ENCODE results near the gene PIN4. TPM values are rescaled to one million over a fixed set of nuclear protein-coding genes. Genes with fewer than 3 reads are reported as not detected.

PIN4 gene
- polyA plus RNA-seq (2013, experiment 1 of 2): 27.4 TPM
- polyA plus RNA-seq (2013, experiment 2 of 2): 23.0 TPM

DNA sequence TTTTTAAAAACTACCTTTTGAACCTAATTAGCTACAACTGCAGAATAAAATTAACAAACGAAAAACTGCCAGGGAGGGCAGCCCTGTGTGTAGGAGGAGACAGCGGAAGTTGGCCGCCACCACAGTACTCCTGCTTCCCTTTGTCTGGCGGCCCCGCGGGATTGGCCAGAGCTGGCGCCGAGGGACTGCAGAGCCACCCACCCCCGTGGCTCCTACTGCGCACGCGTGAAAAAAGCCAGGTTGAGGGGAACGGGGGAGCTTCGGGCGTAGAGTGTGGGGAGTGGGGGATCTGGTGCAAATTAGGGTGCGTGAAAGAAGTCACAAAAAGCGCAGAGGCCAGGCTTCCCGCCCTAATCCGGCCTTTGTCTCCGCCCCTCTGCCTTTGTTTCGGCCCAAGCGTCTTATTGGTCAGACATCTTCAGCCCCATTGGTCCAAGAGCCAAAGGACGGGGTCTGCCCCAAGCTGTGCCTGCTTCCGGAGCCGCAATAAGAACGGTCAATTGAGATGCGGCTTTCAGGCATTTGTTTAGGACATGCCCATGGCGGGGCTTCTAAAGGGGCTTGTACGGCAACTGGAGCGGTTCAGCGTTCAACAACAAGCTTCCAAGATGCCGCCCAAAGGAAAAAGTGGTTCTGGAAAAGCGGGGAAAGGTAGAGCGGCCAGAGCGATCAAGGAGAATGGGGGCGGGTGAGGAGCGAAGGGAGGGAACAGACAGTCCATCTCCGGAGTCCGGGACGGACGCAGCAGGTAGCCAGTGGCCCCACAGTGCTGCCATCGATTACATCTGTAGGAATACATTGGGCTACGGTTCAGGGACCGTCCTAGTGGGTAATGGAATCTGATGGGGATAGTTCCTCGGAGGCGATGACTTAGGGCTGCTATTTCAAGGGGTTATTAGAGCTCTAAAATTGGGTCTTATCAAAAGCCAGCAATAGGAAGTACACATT lies at the start of gene PIN4:
TSS of gene PIN4 (plus strand) at position 580 of the 948 bp plus-strand sequence. CDS start at position 609, 29 bp downstream.
- H3K36me3 ChIP-seq (ENCODE audit: control insufficient read depth, insufficient read depth, low read length): peaks cover 8% of the 10 kb centered on the region
- H3K9me3 ChIP-seq (ENCODE audit: control insufficient read depth, low read length): no peaks in the 10 kb centered on the region
- WGBS, 2 experiments (ENCODE audit: insufficient coverage in 2 of 2): 0% methylated on average over 19 to 22 of the region's 46 CpGs
- H3K4me1 ChIP-seq (ENCODE audit: control insufficient read depth, insufficient read depth, low read length, poor library complexity, severe bottlenecking): no peaks in the 10 kb centered on the region
- H3K4me3 ChIP-seq (ENCODE audit: extremely low read depth, insufficient read depth, low read length, poor library complexity, severe bottlenecking): peak within 1 kb of the TSS; percentile 62
- H3K27ac ChIP-seq (ENCODE audit: low read depth, low read length, severe bottlenecking): peak within 1 kb of the TSS; percentile 97

DNA sequence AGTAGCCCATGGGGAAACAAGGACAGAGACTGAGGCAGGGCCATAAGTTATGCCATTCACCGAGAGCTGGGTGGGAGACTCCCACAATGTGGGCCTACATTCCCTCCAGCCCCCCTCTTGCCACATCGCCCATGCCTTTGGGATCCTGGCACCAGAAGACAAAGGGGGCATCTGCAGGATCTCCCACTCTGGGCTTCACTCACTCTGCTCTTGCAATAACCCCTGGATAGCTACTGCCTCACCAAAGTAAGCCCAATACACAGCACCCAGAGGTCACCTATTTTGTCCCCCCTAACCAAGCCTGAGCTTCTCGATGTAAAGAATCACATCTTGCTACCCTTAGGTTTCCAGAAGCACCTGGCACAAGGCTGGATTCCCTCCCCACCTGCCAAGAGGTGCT lies 49.1 kb upstream of the PIN4 start:
- Histone ChIP-seq H3K27ac (ENCODE audit: low read depth, low read length, severe bottlenecking) (no peak overlapping the region), H3K4me1 (ENCODE audit: control insufficient read depth, insufficient read depth, low read length, poor library complexity, severe bottlenecking) (peaks cover 11% of the 10 kb centered on the region), H3K4me3 (ENCODE audit: extremely low read depth, insufficient read depth, low read length, poor library complexity, severe bottlenecking) (no peak overlapping the region), H3K9me3 (ENCODE audit: control insufficient read depth, low read length) (no peaks in the 10 kb centered on the region), H3K36me3 (ENCODE audit: control insufficient read depth, insufficient read depth, low read length) (peaks cover 28% of the 10 kb centered on the region)
- WGBS, 2 experiments (ENCODE audit: insufficient coverage in 2 of 2): 83 to 100% methylated on average over 1 to 2 of the region's 3 CpGs

DNA sequence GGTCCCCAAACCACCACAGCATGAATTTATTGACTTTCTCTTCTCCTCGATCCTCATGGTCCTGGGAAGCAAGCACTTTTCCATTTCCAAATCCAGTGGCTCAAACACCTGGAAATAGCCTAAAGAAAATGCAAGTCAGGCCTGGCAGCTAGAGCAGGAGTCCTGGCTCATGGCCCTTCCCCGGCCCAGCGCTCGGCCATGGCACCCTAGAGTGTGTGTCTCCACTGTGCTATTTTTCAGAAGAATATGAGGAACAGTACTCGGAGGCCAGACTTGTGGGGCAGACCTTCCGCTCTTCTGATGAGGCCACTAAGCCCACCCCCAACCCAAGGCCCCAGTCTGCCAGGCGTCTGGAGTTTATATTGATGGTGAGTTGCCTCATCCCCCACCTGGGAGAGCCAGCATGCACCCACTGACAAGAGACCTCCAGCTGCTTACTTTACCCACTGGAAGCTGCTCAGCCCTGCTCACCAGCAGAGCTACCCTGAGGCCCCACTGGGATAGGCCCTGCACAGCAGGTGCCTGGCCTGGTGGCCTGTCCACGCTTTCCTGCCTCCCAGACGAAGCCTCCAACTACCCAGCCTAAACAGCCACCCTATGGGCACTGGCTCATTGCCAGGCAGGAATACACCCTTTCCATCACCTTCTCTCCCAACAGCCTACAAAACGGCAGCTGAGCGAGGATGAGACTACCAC lies 47.6 kb upstream of the PIN4 start:
- 97 to 100% methylated on average over 1 to 5 of the region's 11 CpGs for WGBS, 2 experiments (ENCODE audit: insufficient coverage in 2 of 2)

DNA sequence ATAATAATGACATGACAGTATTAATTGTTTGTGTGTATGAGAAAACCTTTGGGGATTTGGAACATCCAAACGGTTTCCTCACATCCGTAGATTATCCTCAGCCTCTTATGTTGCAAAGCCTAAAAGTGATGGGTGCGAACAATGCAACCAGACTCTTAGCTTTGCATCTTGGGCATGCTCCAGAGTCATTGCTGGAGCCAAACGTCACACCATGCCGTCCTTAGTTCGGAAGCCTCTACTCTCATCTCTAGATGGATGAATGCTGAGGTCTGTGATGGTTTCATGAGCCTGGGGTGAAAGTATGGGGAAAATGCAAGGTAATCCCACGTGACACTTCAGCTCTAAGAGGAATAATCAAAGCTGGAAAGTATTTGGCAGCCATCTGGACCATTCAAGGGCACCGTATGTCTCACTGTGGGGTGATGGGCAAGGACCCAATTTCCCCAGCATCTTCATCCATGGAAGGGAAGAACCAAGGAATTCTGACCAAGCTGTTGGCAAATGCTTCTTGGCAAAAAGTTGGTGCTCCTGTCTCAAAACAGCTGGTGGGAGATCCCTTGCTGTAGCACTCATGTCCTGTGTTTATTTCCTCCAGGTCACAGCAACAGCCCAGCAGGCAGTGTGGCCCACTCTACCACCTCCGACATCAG lies 43.6 kb upstream of the PIN4 start:
- WGBS, 2 experiments (ENCODE audit: insufficient coverage in 2 of 2): 100% methylated on average over 1 to 3 of the region's 9 CpGs
- peaks cover 53% of the 10 kb centered on the region for H3K36me3 ChIP-seq (ENCODE audit: control insufficient read depth, insufficient read depth, low read length)
- no peaks in the 10 kb centered on the region for H3K9me3 ChIP-seq (ENCODE audit: control insufficient read depth, low read length)

More for the DNA sequence above, 47.6 kb upstream of the PIN4 start:
- Histone ChIP-seq H3K4me1 (ENCODE audit: control insufficient read depth, insufficient read depth, low read length, poor library complexity, severe bottlenecking) (no peaks in the 10 kb centered on the region), H3K4me3 (ENCODE audit: extremely low read depth, insufficient read depth, low read length, poor library complexity, severe bottlenecking) (no peak overlapping the region), H3K9me3 (ENCODE audit: control insufficient read depth, low read length) (no peaks in the 10 kb centered on the region), H3K27ac (ENCODE audit: low read depth, low read length, severe bottlenecking) (no peak overlapping the region), H3K36me3 (ENCODE audit: control insufficient read depth, insufficient read depth, low read length) (peaks cover 41% of the 10 kb centered on the region)

GRCh38 chrX:72139538-72139937 lies 42.0 kb upstream of the PIN4 start:
- Histone ChIP-seq H3K4me1 (ENCODE audit: control insufficient read depth, insufficient read depth, low read length, poor library complexity, severe bottlenecking) (no peaks in the 10 kb centered on the region), H3K9me3 (ENCODE audit: control insufficient read depth, low read length) (no peaks in the 10 kb centered on the region), H3K36me3 (ENCODE audit: control insufficient read depth, insufficient read depth, low read length) (peaks cover 53% of the 10 kb centered on the region), H3K27ac (ENCODE audit: low read depth, low read length, severe bottlenecking) (no peak overlapping the region), H3K4me3 (ENCODE audit: extremely low read depth, insufficient read depth, low read length, poor library complexity, severe bottlenecking) (no peak overlapping the region)
- WGBS, 2 experiments (ENCODE audit: insufficient coverage in 2 of 2): 100% methylated on average over 1 to 4 of the region's 8 CpGs

More for the DNA sequence above, 43.6 kb upstream of the PIN4 start:
- H3K4me1 ChIP-seq (ENCODE audit: control insufficient read depth, insufficient read depth, low read length, poor library complexity, severe bottlenecking): no peaks in the 10 kb centered on the region
- no peak overlapping the region for H3K27ac ChIP-seq (ENCODE audit: low read depth, low read length, severe bottlenecking)
- no peak overlapping the region for H3K4me3 ChIP-seq (ENCODE audit: extremely low read depth, insufficient read depth, low read length, poor library complexity, severe bottlenecking)

DNA sequence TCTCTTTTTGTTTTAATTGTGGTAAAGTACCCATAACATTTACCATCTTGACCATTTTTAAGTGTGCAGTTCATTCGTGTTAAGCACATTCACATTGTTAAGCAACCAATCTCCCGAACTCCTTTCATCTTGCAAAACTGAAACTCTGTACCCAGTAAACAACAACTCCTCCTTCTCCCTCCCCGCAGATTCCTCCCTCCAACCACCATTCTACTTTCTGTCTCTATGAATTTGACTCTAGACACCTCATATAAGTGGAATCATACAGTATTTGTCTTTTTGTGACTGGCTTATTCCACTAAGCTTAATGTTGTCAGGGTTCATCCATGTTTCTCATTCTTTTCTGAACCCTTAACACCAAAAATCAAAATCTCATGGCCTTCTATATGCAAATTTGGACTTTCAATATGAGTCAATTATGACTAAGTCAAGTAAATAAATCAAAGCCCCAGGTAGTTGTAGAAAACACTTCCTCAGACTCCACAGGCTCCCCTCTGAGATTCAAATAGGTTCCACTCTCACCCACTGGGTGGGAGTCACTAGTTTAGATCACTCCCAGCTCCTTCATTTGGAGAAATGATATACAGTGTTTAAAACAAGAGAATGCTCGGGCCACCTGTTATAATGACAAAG lies 40.1 kb upstream of the PIN4 start:
- 83% methylated on average over 1 of the region's 4 CpGs; no CpG with 5 or more reads in 1 of the 2 experiments for WGBS, 2 experiments (ENCODE audit: insufficient coverage in 2 of 2)
- Histone ChIP-seq H3K4me3 (ENCODE audit: extremely low read depth, insufficient read depth, low read length, poor library complexity, severe bottlenecking) (no peak overlapping the region), H3K27ac (ENCODE audit: low read depth, low read length, severe bottlenecking) (no peak overlapping the region), H3K4me1 (ENCODE audit: control insufficient read depth, insufficient read depth, low read length, poor library complexity, severe bottlenecking) (no peaks in the 10 kb centered on the region), H3K9me3 (ENCODE audit: control insufficient read depth, low read length) (no peaks in the 10 kb centered on the region), H3K36me3 (ENCODE audit: control insufficient read depth, insufficient read depth, low read length) (peaks cover 60% of the 10 kb centered on the region)

- H3K27ac ChIP-seq (ENCODE audit: low read depth, low read length, severe bottlenecking): peak overlapping the region; percentile 74
- WGBS, 2 experiments (ENCODE audit: insufficient coverage in 2 of 2): 100% methylated on average over 2 of the region's 8 CpGs; no CpG with 5 or more reads in 1 of the 2 experiments
- peaks cover 55% of the 10 kb centered on the region for H3K36me3 ChIP-seq (ENCODE audit: control insufficient read depth, insufficient read depth, low read length)
Measured at GRCh38 chrX:72142094-72142793, 39.3 kb upstream of the PIN4 start.

DNA sequence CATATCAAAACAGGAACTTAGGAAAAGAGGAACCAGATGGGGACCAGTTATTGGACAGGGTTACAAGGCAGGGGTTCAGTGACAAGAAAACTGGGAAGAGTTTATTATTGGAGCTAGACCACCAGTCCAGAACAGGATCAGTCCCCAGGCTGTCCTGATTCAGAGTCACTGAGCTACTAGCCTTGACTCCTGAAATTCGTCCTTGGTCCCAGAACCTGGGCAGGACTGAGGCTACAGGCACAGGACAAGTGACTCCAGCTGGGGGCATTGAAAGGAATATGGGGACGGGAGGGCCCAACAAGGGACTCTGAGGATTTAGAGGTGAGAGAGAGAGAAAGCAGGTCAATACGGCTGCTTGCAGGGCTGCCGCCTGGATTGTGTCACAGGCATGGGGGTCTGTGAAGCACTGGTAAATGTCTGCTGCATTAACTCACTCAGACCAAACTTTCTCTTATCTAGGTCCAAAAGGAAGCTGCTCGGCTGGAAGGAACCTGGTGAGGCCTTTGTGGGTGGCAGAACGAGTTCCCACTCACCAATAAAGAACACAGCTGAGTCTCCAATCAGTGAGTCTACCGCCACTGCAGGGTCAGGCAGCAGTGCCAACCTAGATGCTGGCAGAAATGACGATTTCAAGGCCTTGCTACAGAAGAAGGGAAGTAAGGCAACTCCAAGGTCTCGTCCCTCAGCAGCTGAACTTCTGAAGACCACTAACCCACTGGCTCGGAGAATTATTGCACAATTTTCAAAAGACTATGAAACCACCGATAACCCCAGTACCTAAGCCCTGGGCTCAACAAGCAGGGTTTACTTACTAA lies 38.6 kb upstream of the PIN4 start:
- peak overlapping the region; percentile 74 for H3K27ac ChIP-seq (ENCODE audit: low read depth, low read length, severe bottlenecking)
- 80 to 90% methylated on average over 2 to 3 of the region's 11 CpGs for WGBS, 2 experiments (ENCODE audit: insufficient coverage in 2 of 2)

More at GRCh38 chrX:72142094-72142793, 39.3 kb upstream of the PIN4 start:
- no peaks in the 10 kb centered on the region for H3K4me1 ChIP-seq (ENCODE audit: control insufficient read depth, insufficient read depth, low read length, poor library complexity, severe bottlenecking)
- no peak overlapping the region for H3K4me3 ChIP-seq (ENCODE audit: extremely low read depth, insufficient read depth, low read length, poor library complexity, severe bottlenecking)
- no peaks in the 10 kb centered on the region for H3K9me3 ChIP-seq (ENCODE audit: control insufficient read depth, low read length)

DNA sequence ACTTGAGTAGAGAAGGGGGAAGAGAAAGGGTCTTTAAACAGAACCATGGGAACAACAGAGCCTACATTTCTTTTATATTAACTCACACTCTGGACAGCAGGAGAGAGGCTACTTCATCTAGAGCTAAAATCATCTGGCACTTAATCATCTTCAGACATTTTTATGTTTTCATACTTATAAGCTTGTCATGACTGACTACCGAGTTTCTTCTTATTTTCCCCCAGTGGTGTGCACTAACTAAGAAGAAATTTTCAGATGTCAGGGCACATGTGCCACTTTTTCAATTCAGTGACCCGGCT lies 38.0 kb upstream of the PIN4 start:
- peak overlapping the region; percentile 74 for H3K27ac ChIP-seq (ENCODE audit: low read depth, low read length, severe bottlenecking)
- 80 to 100% methylated on average over 1 of the region's 2 CpGs for WGBS, 2 experiments (ENCODE audit: insufficient coverage in 2 of 2)
- H3K4me1 ChIP-seq (ENCODE audit: control insufficient read depth, insufficient read depth, low read length, poor library complexity, severe bottlenecking): no peaks in the 10 kb centered on the region

More for the DNA sequence above, 38.6 kb upstream of the PIN4 start:
- Histone ChIP-seq H3K9me3 (ENCODE audit: control insufficient read depth, low read length) (no peaks in the 10 kb centered on the region), H3K4me1 (ENCODE audit: control insufficient read depth, insufficient read depth, low read length, poor library complexity, severe bottlenecking) (no peaks in the 10 kb centered on the region), H3K36me3 (ENCODE audit: control insufficient read depth, insufficient read depth, low read length) (peaks cover 48% of the 10 kb centered on the region), H3K4me3 (ENCODE audit: extremely low read depth, insufficient read depth, low read length, poor library complexity, severe bottlenecking) (no peak overlapping the region)

More for the DNA sequence above, 38.0 kb upstream of the PIN4 start:
- Histone ChIP-seq H3K36me3 (ENCODE audit: control insufficient read depth, insufficient read depth, low read length) (peaks cover 42% of the 10 kb centered on the region), H3K9me3 (ENCODE audit: control insufficient read depth, low read length) (no peaks in the 10 kb centered on the region), H3K4me3 (ENCODE audit: extremely low read depth, insufficient read depth, low read length, poor library complexity, severe bottlenecking) (no peak overlapping the region)

Measured in mesodermal cell (in vitro differentiated cells).